Dermis microvascular lymphatic vessel endothelial cell (primary cell): ENCODE results near the gene GRB10. TPM values are rescaled to one million over a fixed set of nuclear protein-coding genes. Genes with fewer than 3 reads are reported as not detected.

Experiments
- DNase-seq, 2 donors: peaks; one replicate each; pipeline versions ENCODE4 v3.0.0 to v3.0.0-alpha.2; 2010; ENCODE audit warnings: low read depth in 2 of 2
- total RNA-seq: library from RNA; depleted of rRNA; stranded (reverse); fragments of >200 nt; gene quantifications from 2 replicates; pipeline ENCODE4 v1.2.1, GENCODE V29; 2014

Gene GRB10
- total RNA-seq, 1 donor from 2014 or later, result 98.5 TPM

DNA sequence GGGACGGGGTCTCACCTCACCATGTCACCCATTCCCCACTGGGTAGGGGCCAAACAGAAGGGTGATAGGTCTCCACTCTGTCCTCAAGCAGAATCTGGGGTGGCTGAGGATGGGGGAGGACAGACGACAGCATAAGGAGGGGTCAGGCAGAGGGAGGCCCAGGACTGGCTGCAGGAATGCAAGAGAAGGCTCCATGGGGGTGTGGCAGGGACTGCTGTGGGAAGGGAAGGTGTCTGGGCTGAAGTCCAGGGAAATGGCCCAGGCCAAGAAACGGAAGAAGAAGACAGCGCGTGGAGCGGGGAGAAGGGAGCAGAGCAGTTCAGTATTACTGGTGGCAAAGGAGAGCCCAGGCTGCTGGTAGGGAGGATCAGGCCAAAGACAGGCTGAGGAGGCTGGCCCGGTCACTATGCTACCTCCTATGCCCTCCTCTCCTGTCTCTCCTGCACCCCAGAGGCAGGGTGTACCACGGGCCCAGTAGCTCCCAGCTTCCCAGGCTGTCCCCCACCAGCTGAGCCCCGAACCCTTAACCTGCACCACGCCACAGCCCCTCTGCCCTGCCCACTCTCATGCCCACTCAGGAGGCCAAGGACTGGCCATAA, 60.9 kb downstream of the GRB10 start:
- DNase-seq, result no peak

DNA sequence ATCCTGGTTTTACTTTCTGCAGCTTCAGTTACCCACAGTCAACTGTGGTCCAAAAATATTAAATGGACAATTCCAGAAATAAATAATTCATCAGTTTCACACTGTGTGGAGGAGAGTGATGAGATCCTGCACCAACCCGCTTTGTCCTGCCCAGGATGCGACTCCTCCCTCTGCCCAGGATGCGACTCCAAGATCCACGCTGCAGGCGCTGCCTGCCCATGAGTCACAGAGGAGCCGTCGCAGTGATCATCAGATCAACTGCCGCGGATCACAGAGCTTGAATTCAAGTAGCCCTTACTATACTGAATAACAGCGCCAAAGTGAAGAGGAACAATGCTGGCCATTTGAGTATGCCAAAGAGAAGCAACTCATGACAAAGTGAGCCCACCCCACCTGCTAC, 61.5 kb downstream of the GRB10 start:
- peak in 1 of 2 donors; percentile 86 for DNase-seq

- DNase-seq, result no peak
Measured at GRCh38 chr7:50720295-50720694, 62.4 kb downstream of the GRB10 start.

- no peak for DNase-seq
Measured at GRCh38 chr7:50718876-50719275, 63.8 kb downstream of the GRB10 start.

DNA sequence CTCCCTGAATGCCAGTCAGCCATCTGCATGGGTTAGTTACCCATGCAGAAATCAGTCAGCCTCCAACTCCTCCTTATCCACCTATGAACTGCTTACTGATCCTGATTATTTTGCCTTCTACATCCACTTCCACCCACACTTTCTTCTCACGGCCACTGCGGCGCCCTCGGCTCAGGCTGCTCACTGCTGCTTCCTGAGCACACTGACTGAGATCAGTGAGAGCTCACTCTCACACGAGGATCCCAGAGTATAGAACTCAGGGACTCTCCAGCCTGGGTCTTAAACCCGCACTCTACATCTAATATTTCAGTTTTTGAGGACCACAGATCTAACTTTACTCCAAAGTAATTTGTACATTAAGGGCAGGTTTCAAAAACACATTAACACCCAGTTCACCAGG, 64.4 kb downstream of the GRB10 start:
- DNase-seq, result peak in 1 of 2 donors; percentile 47

DNA sequence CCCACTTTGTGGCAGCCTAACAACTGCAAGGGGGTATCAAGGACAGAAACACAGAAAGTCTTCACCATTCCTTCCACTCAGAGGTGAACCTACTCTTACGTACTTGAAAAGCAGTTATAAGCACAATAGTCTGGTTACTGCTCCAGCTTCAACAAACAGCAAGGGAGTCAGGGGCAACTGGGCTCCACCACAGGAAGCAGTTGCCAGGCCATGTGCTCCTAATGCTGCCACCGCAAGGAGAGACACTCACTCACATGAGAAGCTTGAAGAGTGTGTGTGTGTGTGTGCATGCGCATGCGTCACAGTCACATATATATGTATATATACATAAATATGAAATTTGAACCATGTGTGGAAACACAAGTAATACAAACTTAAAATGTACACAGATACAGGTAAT, 65.5 kb downstream of the GRB10 start:
- no peak for DNase-seq

DNA sequence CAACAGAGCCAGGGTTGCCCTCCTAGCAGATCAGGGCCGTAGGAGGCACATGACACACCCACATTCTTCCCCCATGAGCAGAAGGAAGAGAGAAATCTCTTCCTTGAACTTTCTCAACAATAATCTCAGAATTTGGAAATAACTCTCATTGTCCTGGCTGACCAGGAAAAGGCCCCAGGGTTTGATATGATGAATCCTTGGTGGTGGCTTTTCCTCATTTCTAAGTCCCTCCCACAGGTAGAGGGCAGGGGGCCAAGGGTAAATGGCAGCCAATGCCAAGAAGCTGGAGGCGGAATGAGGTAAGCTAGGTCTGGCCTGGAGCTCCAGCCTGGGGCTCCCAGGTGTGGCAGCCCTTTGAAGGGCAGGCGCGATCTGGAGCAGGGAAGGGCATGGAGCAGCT, 67.8 kb downstream of the GRB10 start:
- no peak for DNase-seq

GRCh38 chr7:50713123-50713965, 69.4 kb downstream of the GRB10 start:
- DNase-seq, result no peak

- no peak for DNase-seq
Measured at GRCh38 chr7:50712252-50713122, 70.2 kb downstream of the GRB10 start.

GRCh38 chr7:50711271-50712175, 71.2 kb downstream of the GRB10 start:
- no peak for DNase-seq

DNA sequence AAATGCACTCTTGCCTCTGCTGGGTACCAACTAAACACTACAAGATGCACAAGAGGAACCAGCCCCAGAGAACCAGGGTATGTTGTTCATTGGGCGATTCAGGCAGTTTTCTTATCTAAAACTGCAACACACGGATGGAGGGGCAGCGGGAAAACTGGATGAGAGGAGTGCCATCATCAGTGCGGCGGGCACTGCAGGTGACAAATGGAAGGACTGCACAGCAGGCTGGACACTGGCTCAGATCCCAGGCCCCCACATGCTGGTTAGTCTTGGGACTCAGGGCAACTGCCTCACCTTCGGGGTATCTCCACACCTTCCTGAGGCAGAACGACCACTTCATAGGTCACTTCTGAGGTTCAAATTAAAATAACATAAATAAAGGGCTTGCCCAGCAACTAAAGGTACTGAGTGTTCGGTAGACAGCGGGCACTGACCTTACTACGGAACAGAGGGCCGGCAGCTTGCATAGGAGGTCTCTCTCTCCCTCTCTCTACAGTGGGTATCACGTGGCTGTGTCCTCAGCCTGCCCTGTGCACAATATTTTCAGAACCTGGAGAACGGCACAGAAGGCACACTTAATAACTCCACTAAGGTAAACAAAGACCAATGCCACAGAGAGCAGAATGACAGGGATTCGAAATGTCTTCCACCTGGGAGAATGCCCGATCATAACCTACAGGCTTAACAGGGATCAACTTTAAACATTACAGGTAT, 72.1 kb downstream of the GRB10 start:
- no peak for DNase-seq

DNA sequence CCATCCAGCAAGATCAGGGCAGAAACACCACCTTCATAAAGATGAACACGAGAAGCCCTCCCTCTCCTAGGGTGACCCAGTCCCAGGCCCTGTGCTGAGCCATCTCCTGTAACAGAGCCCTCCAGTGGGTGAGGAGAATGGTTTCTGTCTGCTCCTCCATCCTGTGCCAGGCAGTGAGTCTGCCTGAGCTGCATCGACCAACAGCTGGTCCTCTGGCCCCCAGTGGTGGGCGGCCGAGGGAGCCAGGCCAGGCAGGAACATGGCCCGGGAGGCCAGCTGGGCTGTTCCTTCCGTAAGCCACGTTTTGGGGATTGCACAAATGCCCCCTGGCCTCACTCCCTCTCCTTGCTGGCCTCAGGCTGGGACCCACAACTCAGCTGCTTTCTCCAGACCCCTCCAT, 73.5 kb downstream of the GRB10 start:
- DNase-seq, result no peak

DNA sequence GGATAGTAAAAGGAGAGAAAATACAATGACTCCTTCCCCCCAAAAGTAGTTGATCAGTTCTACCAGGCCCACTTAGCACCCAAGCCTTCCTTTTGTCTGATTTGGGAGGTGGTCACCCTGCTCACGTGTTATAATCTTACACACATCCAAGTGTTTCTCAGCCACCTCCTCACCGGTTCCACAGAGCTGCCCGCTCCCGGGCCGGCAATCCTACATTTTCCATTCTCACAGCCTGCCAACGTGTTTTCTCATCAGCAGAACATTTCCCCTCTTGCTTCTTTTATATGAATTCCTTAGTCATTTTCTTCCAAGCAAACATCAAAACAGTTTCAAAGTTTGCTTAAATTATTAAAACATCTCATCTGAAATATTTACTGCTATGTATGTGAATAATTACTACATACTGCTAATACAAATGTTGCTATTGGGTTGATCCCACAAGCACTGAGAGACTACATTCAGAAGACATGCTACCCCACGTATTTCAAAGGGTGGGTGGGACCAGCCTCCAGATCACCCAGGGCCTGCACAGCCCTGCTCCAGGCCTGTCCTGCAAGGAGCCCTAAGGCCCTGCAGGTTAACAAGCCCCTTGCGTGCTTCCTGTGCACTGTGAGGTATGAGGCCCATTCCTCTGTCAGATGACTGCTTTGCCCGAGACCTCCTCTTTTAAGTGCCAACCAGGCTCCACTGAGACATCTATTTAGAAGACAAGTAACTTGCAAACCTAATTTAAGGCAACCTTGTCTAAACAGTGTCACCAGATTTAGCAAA, 75.3 kb downstream of the GRB10 start:
- no peak for DNase-seq

- DNase-seq, result no peak
Measured at GRCh38 chr7:50706469-50706937, 76.2 kb downstream of the GRB10 start.

- DNase-seq, result no peak
Measured at GRCh38 chr7:50704844-50705243, 77.9 kb downstream of the GRB10 start.

GRCh38 chr7:50703654-50704053, 79.0 kb downstream of the GRB10 start:
- no peak for DNase-seq

GRCh38 chr7:50699143-50699542, 83.6 kb downstream of the GRB10 start:
- DNase-seq, result no peak

DNA sequence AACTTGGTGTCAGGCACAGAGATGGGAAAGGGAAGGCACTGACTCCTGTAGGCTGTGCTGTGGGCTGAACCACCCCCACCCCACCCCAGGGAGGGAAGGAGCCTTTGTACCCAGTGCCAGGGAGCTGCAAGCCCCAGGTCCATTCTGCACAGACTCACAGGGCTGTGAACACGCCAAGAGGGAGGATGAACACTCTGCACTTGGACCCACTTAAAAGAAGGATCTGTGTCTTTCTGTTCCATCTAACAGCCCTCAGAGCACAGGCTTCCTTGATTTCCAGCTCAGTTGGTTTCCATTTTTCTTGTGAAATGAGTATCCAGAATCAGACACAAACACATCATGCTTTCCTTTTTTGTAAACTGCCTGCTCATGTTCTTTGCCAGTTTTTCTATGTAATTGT, 84.9 kb downstream of the GRB10 start:
- no peak for DNase-seq

GRCh38 chr7:50696810-50697582, 85.7 kb downstream of the GRB10 start:
- DNase-seq, result peak; percentile 17 to 36
